ENCODE data around the gene KRT17. TPM values are rescaled to one million over a fixed set of nuclear protein-coding genes. Genes with fewer than 3 reads are reported as not detected.
"Not testable (repeated sequence)": the region's sequence is repeated elsewhere in the genome, so short reads cannot be mapped to it uniquely, and the experiment has no call there.

Gene KRT17
- total RNA-seq, 1 donor from 2014 or later = 2.1 TPM

DNA sequence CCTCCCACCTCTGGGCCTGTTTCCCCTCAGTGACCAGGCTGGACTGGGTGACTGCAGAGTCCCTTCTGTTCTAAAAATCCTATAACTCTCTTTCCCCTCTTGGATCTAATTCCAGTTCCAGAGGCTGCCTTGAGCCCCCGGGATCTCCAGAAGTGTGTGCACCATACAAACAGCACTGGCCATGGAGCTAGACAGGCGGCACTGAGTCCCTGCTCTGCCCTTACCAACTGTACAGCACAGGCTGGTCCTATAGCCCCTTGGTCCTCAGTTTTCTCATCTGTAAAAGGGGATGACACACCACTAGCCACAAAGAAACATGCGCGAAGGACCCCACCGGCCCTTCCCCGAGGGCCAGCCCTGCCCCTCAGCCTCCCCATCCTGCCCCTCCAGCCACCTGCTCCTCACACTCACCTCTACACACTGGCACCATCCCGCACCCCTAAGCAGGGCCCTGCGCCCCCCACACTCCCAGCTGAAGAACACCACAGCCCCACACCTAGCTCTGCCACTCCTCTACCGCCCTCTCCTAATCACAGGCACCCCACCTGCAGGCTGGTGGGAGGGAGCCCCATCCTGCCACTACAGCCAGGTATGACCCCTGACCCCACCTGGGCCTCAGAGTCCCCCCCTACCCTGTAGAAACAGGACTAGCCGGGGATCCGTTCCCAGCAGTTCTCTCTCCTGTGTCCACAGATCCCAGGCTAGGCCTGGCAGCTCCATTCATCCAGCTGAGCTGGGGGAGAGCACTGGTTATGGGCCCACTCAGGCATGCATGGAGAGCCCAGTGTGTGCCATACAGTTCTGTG is 10.9 kb downstream of the KRT17 start:
- Histone ChIP-seq H3K27ac (ENCODE audit: low read depth, low read length) (no peak overlapping the region), H3K4me3 (ENCODE audit: low read length in 3 of 3) (no peak overlapping the region), H3K9me3 (ENCODE audit: control insufficient read depth in 3 of 3, low read length in 3 of 3) (no peaks in the 10 kb centered on the region), H3K36me3 (ENCODE audit: control insufficient read depth in 3 of 3, insufficient read depth in 3 of 3, low read length in 3 of 3) (no peaks in the 10 kb centered on the region), H3K9ac (ENCODE audit: low read depth in 1 of 3, low read length in 3 of 3) (no peak overlapping the region), H3K27me3 (ENCODE audit: control insufficient read depth in 3 of 3, insufficient read depth in 3 of 3, low read length in 3 of 3) (peaks cover 0 to 23% (median 16%) of the 10 kb centered on the region in 3 donors), H3K4me1 (ENCODE audit: control insufficient read depth in 3 of 3, insufficient read depth in 3 of 3, low read length in 3 of 3) (no peaks in the 10 kb centered on the region)

DNA sequence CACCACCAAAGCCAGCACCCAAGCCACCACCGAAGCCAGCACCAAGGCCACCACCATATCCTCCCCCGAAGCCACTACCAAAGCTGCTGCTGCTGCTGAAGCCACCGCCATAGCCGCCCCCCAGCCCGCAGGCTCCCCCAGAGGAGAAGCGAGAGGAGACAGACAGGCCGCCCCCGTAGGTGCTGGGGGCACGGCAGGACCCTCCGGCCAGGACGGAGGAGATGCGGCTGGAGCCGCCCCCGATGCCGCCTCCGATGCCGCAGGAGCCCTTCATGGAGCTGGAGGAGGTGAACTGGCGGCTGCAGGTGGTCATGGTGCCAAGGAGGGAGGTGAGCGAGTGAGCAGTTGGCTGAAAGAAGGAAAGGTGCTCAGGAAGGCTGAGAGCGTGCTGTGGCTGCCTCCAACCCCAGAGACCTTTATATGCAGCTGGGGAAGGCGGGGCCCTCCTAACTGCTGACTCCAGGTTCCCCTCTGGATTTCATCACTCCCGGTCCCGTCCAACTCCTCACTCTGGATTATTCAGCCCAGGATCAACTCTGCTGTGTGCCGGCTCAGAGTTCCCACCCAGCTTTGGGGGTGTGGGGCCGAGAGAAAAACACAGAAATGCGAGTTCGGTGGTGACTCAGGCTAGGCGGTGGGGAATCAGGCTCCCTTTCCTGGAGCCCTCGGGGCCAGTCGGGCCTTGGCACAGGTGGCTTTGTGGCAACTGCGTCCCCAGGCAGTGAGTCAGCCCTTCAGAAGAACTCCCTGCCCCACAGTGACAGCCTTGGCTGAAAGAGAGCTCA is 11.8 kb downstream of the KRT17 start, which contains the start of gene KRT16:
KRT16 (minus strand) TSS at position 392 of the 785 bp plus-strand sequence; CDS start at position 313, 79 bp downstream.
- peaks cover 0 to 20% (median 13%) of the 10 kb centered on the region in 3 donors for H3K27me3 ChIP-seq (ENCODE audit: control insufficient read depth in 3 of 3, insufficient read depth in 3 of 3, low read length in 3 of 3)
- not testable (repeated sequence) for H3K9me3 ChIP-seq (ENCODE audit: control insufficient read depth in 3 of 3, low read length in 3 of 3); H3K4me3 ChIP-seq (ENCODE audit: low read length in 3 of 3); H3K36me3 ChIP-seq (ENCODE audit: control insufficient read depth in 3 of 3, insufficient read depth in 3 of 3, low read length in 3 of 3); H3K9ac ChIP-seq (ENCODE audit: low read depth in 1 of 3, low read length in 3 of 3); H3K27ac ChIP-seq (ENCODE audit: low read depth, low read length); H3K4me1 ChIP-seq (ENCODE audit: control insufficient read depth in 3 of 3, insufficient read depth in 3 of 3, low read length in 3 of 3)

DNA sequence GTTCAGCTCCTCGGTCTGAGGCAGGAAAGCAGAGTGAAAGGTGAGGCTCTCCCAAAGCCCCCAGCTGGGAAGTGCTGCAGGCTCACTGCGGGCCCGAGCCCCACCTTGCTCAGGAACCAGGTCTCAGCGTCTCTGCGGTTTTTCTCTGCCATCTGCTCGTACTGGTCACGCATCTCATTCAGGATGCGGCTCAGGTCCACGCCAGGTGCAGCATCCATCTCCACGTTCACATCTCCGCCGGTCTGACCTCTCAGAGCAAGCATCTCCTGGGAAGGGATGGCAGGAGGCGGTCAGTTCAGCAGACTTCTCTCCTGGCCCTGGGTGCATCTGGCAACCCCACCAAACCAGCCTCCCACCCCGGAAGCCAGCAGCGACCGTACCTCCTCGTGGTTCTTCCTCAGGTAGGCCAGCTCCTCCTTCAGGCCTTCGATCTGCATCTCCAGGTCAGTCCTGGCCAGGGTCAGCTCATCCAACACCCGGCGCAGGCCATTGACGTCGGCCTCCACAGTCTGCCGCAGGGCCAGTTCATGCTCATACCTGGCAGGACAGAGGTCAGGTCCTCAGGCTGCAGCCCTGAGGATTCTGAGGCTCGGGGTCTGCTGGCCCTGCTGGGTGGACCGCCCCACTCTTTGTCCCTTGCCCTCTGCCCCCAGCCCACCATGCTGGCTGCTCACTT is 13.3 kb downstream of the KRT17 start:
- Histone ChIP-seq H3K4me3 (ENCODE audit: low read length in 3 of 3) (no peak overlapping the region), H3K27ac (ENCODE audit: low read depth, low read length) (no peak overlapping the region), H3K4me1 (ENCODE audit: control insufficient read depth in 3 of 3, insufficient read depth in 3 of 3, low read length in 3 of 3) (no peaks in the 10 kb centered on the region), H3K9ac (ENCODE audit: low read depth in 1 of 3, low read length in 3 of 3) (no peak overlapping the region), H3K36me3 (ENCODE audit: control insufficient read depth in 3 of 3, insufficient read depth in 3 of 3, low read length in 3 of 3) (no peaks in the 10 kb centered on the region), H3K9me3 (ENCODE audit: control insufficient read depth in 3 of 3, low read length in 3 of 3) (peaks cover 0 to 5% (median 0%) of the 10 kb centered on the region in 3 donors), H3K27me3 (ENCODE audit: control insufficient read depth in 3 of 3, insufficient read depth in 3 of 3, low read length in 3 of 3) (peaks cover 0 to 16% (median 4%) of the 10 kb centered on the region in 3 donors)

- not testable (repeated sequence) for H3K4me3 ChIP-seq (ENCODE audit: low read length in 3 of 3)
Measured at GRCh38 chr17:41610061-41610517, 14.3 kb downstream of the KRT17 start.

DNA sequence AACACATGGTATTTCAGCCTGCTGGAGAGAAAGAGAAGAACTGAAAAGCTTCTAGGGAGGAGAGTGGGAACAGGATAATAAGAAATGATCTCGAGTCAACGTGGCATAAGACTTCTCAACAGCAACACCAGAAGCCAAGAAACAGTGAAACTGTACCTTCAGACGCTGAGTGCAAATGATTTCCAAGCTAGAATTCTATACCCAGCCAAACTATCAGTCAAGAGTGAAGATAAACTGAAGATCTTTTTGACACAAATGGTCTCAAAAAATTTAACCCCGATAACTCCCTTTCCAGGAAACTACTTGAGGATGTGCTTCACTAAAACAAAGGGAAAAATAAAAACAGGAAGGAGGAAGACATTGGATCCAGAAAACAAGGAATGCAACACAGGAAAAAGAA is 17.4 kb downstream of the KRT17 start:
- H3K27ac ChIP-seq (ENCODE audit: low read depth, low read length); H3K4me3 ChIP-seq (ENCODE audit: low read length in 3 of 3); H3K27me3 ChIP-seq (ENCODE audit: control insufficient read depth in 3 of 3, insufficient read depth in 3 of 3, low read length in 3 of 3); H3K9ac ChIP-seq (ENCODE audit: low read depth in 1 of 3, low read length in 3 of 3); H3K4me1 ChIP-seq (ENCODE audit: control insufficient read depth in 3 of 3, insufficient read depth in 3 of 3, low read length in 3 of 3); H3K36me3 ChIP-seq (ENCODE audit: control insufficient read depth in 3 of 3, insufficient read depth in 3 of 3, low read length in 3 of 3); H3K9me3 ChIP-seq (ENCODE audit: control insufficient read depth in 3 of 3, low read length in 3 of 3): not testable (repeated sequence)

More at GRCh38 chr17:41610061-41610517, 14.3 kb downstream of the KRT17 start:
- not testable (repeated sequence) for H3K36me3 ChIP-seq (ENCODE audit: control insufficient read depth in 3 of 3, insufficient read depth in 3 of 3, low read length in 3 of 3); H3K4me1 ChIP-seq (ENCODE audit: control insufficient read depth in 3 of 3, insufficient read depth in 3 of 3, low read length in 3 of 3); H3K27ac ChIP-seq (ENCODE audit: low read depth, low read length); H3K9ac ChIP-seq (ENCODE audit: low read depth in 1 of 3, low read length in 3 of 3); H3K9me3 ChIP-seq (ENCODE audit: control insufficient read depth in 3 of 3, low read length in 3 of 3); H3K27me3 ChIP-seq (ENCODE audit: control insufficient read depth in 3 of 3, insufficient read depth in 3 of 3, low read length in 3 of 3)

DNA sequence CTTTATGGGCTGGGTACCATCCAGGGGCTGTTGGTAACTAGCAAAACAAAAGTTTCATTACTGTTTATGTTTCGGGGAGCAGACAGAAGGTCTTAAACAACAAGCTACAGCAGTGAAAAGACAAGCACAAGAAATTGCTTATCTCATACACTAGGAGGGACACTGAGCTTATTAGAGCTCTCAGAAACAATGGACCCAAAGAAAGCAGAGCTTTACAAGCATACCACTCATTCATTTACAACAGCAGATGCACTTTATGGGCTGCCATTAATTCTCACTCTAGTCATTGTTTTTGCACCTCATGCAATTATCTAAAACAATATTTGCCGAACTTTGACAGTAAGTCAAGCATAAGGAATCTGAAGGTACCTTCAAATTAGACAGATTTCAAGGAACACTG is 21.9 kb downstream of the KRT17 start:
- no peaks in the 10 kb centered on the region for H3K36me3 ChIP-seq (ENCODE audit: control insufficient read depth in 3 of 3, insufficient read depth in 3 of 3, low read length in 3 of 3)
- H3K4me3 ChIP-seq (ENCODE audit: low read length in 3 of 3) = no peak overlapping the region
- H3K27me3 ChIP-seq (ENCODE audit: control insufficient read depth in 3 of 3, insufficient read depth in 3 of 3, low read length in 3 of 3) = no peaks in the 10 kb centered on the region
- peaks cover 0 to 5% (median 0%) of the 10 kb centered on the region in 3 donors for H3K9me3 ChIP-seq (ENCODE audit: control insufficient read depth in 3 of 3, low read length in 3 of 3)
- H3K4me1 ChIP-seq (ENCODE audit: control insufficient read depth in 3 of 3, insufficient read depth in 3 of 3, low read length in 3 of 3) = no peaks in the 10 kb centered on the region
- no peak overlapping the region for H3K9ac ChIP-seq (ENCODE audit: low read depth in 1 of 3, low read length in 3 of 3)
- H3K27ac ChIP-seq (ENCODE audit: low read depth, low read length) = no peak overlapping the region

DNA sequence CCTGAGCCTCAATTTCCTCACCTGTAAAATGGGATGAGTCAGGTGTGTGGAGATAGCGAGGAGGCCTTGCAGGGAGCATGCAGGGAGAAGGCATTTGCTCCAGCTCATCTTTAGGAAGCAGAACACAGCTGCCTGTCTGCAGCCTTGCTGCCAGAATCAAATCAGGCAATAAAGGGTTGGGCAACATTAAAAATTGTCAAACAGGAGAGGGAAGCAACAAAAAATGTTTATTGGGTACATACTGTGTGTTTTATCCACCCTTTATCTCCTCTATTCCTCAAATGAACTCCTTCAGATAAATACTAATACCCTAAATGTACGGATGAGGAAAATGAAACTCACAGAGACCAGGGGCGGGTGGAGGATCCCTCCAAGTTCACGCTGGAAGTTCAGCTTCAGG is 24.1 kb downstream of the KRT17 start:
- no peak overlapping the region for H3K9ac ChIP-seq (ENCODE audit: low read depth in 1 of 3, low read length in 3 of 3)
- H3K27me3 ChIP-seq (ENCODE audit: control insufficient read depth in 3 of 3, insufficient read depth in 3 of 3, low read length in 3 of 3) = peaks cover 0 to 5% (median 0%) of the 10 kb centered on the region in 3 donors
- no peak overlapping the region for H3K4me3 ChIP-seq (ENCODE audit: low read length in 3 of 3)
- no peaks in the 10 kb centered on the region for H3K4me1 ChIP-seq (ENCODE audit: control insufficient read depth in 3 of 3, insufficient read depth in 3 of 3, low read length in 3 of 3)
- H3K9me3 ChIP-seq (ENCODE audit: control insufficient read depth in 3 of 3, low read length in 3 of 3) = no peaks in the 10 kb centered on the region
- no peaks in the 10 kb centered on the region for H3K36me3 ChIP-seq (ENCODE audit: control insufficient read depth in 3 of 3, insufficient read depth in 3 of 3, low read length in 3 of 3)
- H3K27ac ChIP-seq (ENCODE audit: low read depth, low read length) = no peak overlapping the region

- Histone ChIP-seq H3K4me1 (ENCODE audit: control insufficient read depth in 3 of 3, insufficient read depth in 3 of 3, low read length in 3 of 3) (no peaks in the 10 kb centered on the region), H3K9ac (ENCODE audit: low read depth in 1 of 3, low read length in 3 of 3) (no peak overlapping the region), H3K4me3 (ENCODE audit: low read length in 3 of 3) (no peak overlapping the region), H3K36me3 (ENCODE audit: control insufficient read depth in 3 of 3, insufficient read depth in 3 of 3, low read length in 3 of 3) (no peaks in the 10 kb centered on the region), H3K27me3 (ENCODE audit: control insufficient read depth in 3 of 3, insufficient read depth in 3 of 3, low read length in 3 of 3) (peaks cover 0 to 7% (median 6%) of the 10 kb centered on the region in 3 donors), H3K27ac (ENCODE audit: low read depth, low read length) (no peak overlapping the region), H3K9me3 (ENCODE audit: control insufficient read depth in 3 of 3, low read length in 3 of 3) (no peaks in the 10 kb centered on the region)
Measured at GRCh38 chr17:41599680-41600079, 24.7 kb downstream of the KRT17 start.

DNA sequence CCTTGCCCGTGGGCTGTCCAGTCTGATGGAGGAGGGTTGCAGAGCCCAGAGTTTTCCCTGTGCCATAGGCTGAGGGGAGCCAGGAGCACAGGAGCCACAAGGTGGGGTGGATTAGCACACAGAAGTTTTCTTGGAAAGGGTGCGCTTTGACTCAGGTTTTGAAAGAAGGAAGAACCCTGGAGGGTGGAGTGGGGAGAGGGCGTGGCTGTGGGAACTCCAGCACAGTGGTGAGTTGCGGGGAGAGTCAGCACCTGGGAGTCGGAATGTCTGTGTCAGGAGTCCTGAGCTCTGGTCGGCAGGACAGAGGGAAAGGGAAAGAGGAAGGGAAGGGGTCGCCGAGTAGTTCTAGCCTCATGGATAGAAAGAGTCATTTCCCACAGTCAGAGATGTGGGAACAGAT is 28.8 kb downstream of the KRT17 start:
- H3K4me1 ChIP-seq (ENCODE audit: control insufficient read depth in 3 of 3, insufficient read depth in 3 of 3, low read length in 3 of 3) = no peaks in the 10 kb centered on the region
- H3K4me3 ChIP-seq (ENCODE audit: low read length in 3 of 3) = no peak overlapping the region
- no peak overlapping the region for H3K27ac ChIP-seq (ENCODE audit: low read depth, low read length)
- H3K9ac ChIP-seq (ENCODE audit: low read depth in 1 of 3, low read length in 3 of 3) = no peak overlapping the region
- no peaks in the 10 kb centered on the region for H3K36me3 ChIP-seq (ENCODE audit: control insufficient read depth in 3 of 3, insufficient read depth in 3 of 3, low read length in 3 of 3)
- peaks cover 0 to 25% (median 12%) of the 10 kb centered on the region in 3 donors for H3K27me3 ChIP-seq (ENCODE audit: control insufficient read depth in 3 of 3, insufficient read depth in 3 of 3, low read length in 3 of 3)
- H3K9me3 ChIP-seq (ENCODE audit: control insufficient read depth in 3 of 3, low read length in 3 of 3) = no peaks in the 10 kb centered on the region
